Ascending aorta (tissue), 2 donors: ENCODE measurements around the gene MAP7D2. TPM values are rescaled to one million over a fixed set of nuclear protein-coding genes. Genes with fewer than 3 reads are reported as not detected.

Source experiments
- DNase-seq, 2 donors: peaks; one replicate each; pipeline ENCODE4 v3.0.0-alpha.2; 2019; ENCODE audit warnings: low spot score in 2 of 2
- H3K27ac ChIP-seq, 2 donors: fragments of 200-600 bp; sonication (generic); one replicate each; pipeline ENCODE4 v1.5.1; 2016 to 2017; ENCODE audit warnings: mild to moderate bottlenecking in 1 of 2
- H3K27me3 ChIP-seq: fragments of 200-600 bp; sonication (generic); one replicate; pipeline ENCODE4 v1.5.1; 2017
- H3K36me3 ChIP-seq, 2 donors: fragments of 200-600 bp; sonication (generic); one replicate each; pipeline ENCODE4 v1.5.1; 2016
- H3K4me1 ChIP-seq, 2 donors: fragments of 200-600 bp; sonication (generic); one replicate each; pipeline ENCODE4 v1.5.1; 2016 to 2017; ENCODE audit warnings: mild to moderate bottlenecking in 1 of 2
- H3K4me3 ChIP-seq, 2 donors: fragments of 200-600 bp; sonication (generic); one replicate each; pipeline ENCODE4 v1.5.1; 2016 to 2017; ENCODE audit warnings: mild to moderate bottlenecking in 1 of 2
- H3K9me3 ChIP-seq, 2 donors: fragments of 200-600 bp; sonication (generic); one replicate each; pipeline ENCODE4 v1.5.1; 2016
- intact Hi-C: fragments of 100-400 bp; cut with DNase I; formaldehyde crosslinking; loops from one replicate; pipeline ENCODE4 v1.15.1; 2023
- total RNA-seq: library from RNA; depleted of rRNA; stranded (reverse); fragments of >200 nt; gene quantifications from one replicate; pipeline ENCODE4 v1.1.0, GENCODE V29; 2016
- TF ChIP-seq, protein P1 (sequence below), 3 experiments: fragments of 200-600 bp in 2 of 3; fragments of 450-650 bp in 1 of 3; sonication (generic) in 2 of 3; IDR thresholded peaks; one replicate each; pipeline ENCODE4 v1.5.1; 2016 to 2019; ENCODE audit warnings: antibody characterized with exemption in 3 of 3, mild to moderate bottlenecking in 1 of 3, moderate library complexity in 1 of 3

MAP7D2 gene
- total RNA-seq, 1 donor from 2014 or later: not detected

DNA sequence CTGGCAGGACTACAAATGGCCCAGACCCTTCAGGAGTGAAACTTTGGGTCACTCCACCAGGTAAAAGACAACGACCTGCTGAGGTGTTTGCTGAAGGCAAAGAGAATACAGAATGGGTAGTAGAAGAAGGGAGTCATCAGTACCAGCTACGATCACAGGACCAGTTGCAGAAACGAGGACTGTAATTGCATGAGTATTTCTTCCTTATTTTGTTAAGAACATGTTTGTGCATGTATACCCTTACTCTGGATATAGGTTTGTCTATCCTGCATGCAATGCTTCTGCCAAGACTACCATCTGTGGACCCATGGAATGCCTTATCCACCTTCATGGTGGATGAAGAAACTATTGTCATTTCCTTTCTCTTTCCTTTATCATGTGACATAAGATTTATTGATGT lies 77.7 kb downstream of the MAP7D2 start:
- Histone ChIP-seq H3K9me3 (no peaks in the 10 kb centered on the region), H3K27me3 (no peaks in the 10 kb centered on the region), H3K4me3 (no peak overlapping the region), H3K36me3 (no peaks in the 10 kb centered on the region), H3K27ac (no peak overlapping the region), H3K4me1 (no peaks in the 10 kb centered on the region)
- no peak for DNase-seq
- intact Hi-C loops: no loop called here
- TF ChIP-seq, protein P1, sequence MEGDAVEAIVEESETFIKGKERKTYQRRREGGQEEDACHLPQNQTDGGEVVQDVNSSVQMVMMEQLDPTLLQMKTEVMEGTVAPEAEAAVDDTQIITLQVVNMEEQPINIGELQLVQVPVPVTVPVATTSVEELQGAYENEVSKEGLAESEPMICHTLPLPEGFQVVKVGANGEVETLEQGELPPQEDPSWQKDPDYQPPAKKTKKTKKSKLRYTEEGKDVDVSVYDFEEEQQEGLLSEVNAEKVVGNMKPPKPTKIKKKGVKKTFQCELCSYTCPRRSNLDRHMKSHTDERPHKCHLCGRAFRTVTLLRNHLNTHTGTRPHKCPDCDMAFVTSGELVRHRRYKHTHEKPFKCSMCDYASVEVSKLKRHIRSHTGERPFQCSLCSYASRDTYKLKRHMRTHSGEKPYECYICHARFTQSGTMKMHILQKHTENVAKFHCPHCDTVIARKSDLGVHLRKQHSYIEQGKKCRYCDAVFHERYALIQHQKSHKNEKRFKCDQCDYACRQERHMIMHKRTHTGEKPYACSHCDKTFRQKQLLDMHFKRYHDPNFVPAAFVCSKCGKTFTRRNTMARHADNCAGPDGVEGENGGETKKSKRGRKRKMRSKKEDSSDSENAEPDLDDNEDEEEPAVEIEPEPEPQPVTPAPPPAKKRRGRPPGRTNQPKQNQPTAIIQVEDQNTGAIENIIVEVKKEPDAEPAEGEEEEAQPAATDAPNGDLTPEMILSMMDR (IDR thresholded peaks at IDR 0.05): no peak

DNA sequence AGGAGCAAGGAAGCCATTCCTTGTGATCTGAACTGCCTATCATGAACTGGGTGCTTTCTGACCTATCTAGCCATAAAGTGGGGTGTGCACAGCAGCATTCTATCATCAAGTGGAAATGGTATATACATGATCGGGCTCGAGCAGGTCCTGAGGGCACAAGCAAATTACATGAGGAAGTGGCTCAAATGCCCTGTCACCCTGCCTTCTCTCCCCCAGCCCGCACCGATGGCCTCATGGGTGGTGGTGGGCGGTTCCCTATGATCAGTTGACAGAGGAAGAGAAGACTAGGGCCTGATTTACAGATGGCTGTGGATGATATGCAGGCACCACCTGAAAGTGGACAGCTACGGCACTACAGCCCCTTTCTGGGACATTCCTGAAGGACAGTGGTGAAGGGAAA lies 79.5 kb downstream of the MAP7D2 start:
- no peak for DNase-seq
- intact Hi-C loops: no loop called here

DNA sequence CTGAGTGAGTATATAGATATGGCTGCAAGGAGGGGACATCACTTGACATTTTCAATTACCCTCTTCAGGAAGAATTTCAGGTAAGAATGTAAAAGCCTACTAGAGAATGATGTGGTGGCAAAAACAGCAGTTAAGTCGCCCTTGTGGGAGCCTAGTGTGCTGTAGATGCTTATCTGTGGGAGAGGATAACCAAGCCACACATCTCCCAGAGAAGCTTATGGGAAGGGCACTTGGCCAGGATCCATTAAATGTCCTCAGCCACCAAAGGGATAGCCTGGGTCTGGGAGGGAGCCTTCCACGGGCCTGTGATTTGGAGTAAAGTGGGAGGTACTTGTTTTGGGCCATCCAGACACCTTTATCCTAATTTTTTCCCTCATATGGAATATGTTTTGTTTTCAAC lies 84.5 kb downstream of the MAP7D2 start:
- intact Hi-C loops: no loop called here
- TF ChIP-seq, protein P1 (IDR thresholded peaks at IDR 0.05): no peak
- Histone ChIP-seq H3K36me3 (no peaks in the 10 kb centered on the region), H3K27me3 (no peaks in the 10 kb centered on the region), H3K27ac (no peak overlapping the region), H3K4me1 (no peaks in the 10 kb centered on the region), H3K9me3 (no peaks in the 10 kb centered on the region), H3K4me3 (no peak overlapping the region)
- DNase-seq: no peak

More for the DNA sequence above, 79.5 kb downstream of the MAP7D2 start:
- no peak overlapping the region for H3K4me3 ChIP-seq
- no peaks in the 10 kb centered on the region for H3K27me3 ChIP-seq
- H3K36me3 ChIP-seq: no peaks in the 10 kb centered on the region
- no peaks in the 10 kb centered on the region for H3K4me1 ChIP-seq
- H3K9me3 ChIP-seq: no peaks in the 10 kb centered on the region
- no peak overlapping the region for H3K27ac ChIP-seq
- TF ChIP-seq, protein P1 (IDR thresholded peaks at IDR 0.05): no peak

DNA sequence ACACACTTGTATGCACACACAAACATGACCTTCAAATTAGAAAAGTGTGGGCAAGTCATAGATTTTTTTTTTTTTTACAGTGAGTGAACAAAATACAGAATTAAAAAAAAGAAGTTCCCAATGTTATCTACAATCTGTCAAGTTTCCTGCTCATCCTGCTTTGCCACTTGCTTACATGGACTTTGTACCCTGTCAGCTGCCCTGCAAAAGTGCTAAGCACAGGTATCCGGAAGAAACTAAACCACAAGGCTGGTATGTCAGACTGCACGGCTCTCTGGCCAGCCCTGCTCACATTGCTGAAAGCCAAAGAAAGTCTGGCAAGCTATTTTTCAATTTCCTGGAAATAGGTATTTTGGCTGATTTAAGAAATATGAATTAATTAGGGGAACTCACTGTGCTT lies 87.0 kb downstream of the MAP7D2 start:
- no peaks in the 10 kb centered on the region for H3K36me3 ChIP-seq
- DNase-seq: no peak
- no peaks in the 10 kb centered on the region for H3K4me1 ChIP-seq
- no peak overlapping the region for H3K4me3 ChIP-seq
- H3K9me3 ChIP-seq: no peaks in the 10 kb centered on the region
- intact Hi-C loops: no loop called here
- H3K27me3 ChIP-seq: no peaks in the 10 kb centered on the region
- TF ChIP-seq, protein P1 (IDR thresholded peaks at IDR 0.05): no peak
- no peak overlapping the region for H3K27ac ChIP-seq

DNA sequence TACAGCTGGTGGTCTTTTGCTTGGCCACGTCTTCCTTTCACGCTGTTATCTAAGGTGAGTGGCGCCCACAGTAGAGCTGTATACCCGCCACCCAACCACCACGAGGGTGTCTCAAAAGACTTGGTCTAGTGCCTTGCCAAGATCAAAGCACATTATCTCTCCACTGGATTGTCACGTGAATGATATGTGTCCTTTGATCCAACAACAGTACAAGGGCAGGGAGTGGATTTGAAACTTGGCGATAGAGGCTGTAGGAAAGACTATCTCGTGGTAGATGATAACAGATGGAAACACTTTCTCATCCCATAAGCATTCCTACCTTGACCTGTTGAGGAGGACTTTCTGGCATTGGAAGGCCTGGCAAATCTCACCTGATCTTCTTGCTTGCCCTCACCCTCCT lies 88.1 kb downstream of the MAP7D2 start:
- no peak for DNase-seq
- no peaks in the 10 kb centered on the region for H3K36me3 ChIP-seq
- no peak overlapping the region for H3K27ac ChIP-seq
- intact Hi-C loops: no loop called here
- H3K9me3 ChIP-seq: no peaks in the 10 kb centered on the region
- no peaks in the 10 kb centered on the region for H3K27me3 ChIP-seq
- TF ChIP-seq, protein P1 (IDR thresholded peaks at IDR 0.05): no peak
- H3K4me1 ChIP-seq: no peaks in the 10 kb centered on the region
- H3K4me3 ChIP-seq: no peak overlapping the region

DNA sequence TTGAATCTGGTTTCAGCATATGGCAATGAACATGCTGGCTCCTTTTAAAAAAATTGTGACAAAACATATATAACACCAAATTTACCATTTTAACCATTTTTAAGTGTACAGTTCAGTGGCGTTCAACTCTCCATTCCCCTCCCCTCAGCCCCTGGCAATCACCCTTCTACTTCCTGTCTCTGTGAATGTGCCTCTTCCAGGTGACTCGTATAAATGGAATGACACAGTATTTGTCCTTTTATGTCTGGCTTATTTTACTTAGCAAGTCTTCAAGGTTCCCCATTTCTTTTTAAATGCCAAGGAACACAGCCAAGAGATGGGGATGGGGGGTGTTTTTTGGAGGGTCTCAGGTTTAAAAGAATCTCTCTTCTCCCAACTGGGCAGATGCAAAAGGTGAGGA lies 90.4 kb downstream of the MAP7D2 start:
- Histone ChIP-seq H3K9me3 (no peaks in the 10 kb centered on the region), H3K27ac (no peak overlapping the region), H3K4me1 (no peaks in the 10 kb centered on the region), H3K4me3 (no peak overlapping the region), H3K27me3 (no peaks in the 10 kb centered on the region), H3K36me3 (no peaks in the 10 kb centered on the region)
- DNase-seq: no peak
- intact Hi-C loops: no loop called here
- TF ChIP-seq, protein P1 (IDR thresholded peaks at IDR 0.05): no peak
